Skeletal muscle tissue (tissue), 4 donors: ENCODE results near the gene UBE2V1. TPM values are rescaled to one million over a fixed set of nuclear protein-coding genes. Genes with fewer than 3 reads are reported as not detected.

Experiments used
- H3K27ac ChIP-seq: one replicate; pipeline ENCODE4 v1.7.0; 2013; ENCODE audit warnings: mild to moderate bottlenecking, low read depth, low read length, inconsistent platforms
- H3K27me3 ChIP-seq, 3 donors: one replicate each; pipeline ENCODE4 v1.7.0; 2013; ENCODE audit warnings: low read length in 3 of 3; ENCODE audit not compliant: control insufficient read depth in 3 of 3, insufficient read depth in 3 of 3
- H3K36me3 ChIP-seq, 3 donors: one replicate each; pipeline ENCODE4 v1.7.0; 2013; ENCODE audit warnings: low read length in 3 of 3; ENCODE audit not compliant: control insufficient read depth in 3 of 3, insufficient read depth in 3 of 3
- H3K4me1 ChIP-seq, 3 donors: one replicate each; pipeline ENCODE4 v1.7.0; 2013; ENCODE audit warnings: low read length in 3 of 3, mild to moderate bottlenecking in 3 of 3; ENCODE audit not compliant: control insufficient read depth in 3 of 3, insufficient read depth in 3 of 3
- H3K4me3 ChIP-seq, 3 donors: one replicate each; pipeline ENCODE4 v1.7.0; 2013; ENCODE audit warnings: low read length in 3 of 3
- H3K9ac ChIP-seq, 3 donors: one replicate each; pipeline ENCODE4 v1.7.0; 2013; ENCODE audit warnings: low read length in 3 of 3, mild to moderate bottlenecking in 3 of 3, moderate library complexity in 2 of 3, low read depth in 1 of 3
- H3K9me3 ChIP-seq, 3 donors: one replicate each; pipeline ENCODE4 v1.7.0; 2013; ENCODE audit warnings: low read length in 3 of 3; ENCODE audit not compliant: control insufficient read depth in 3 of 3
- total RNA-seq: library from RNA; depleted of rRNA; stranded (reverse); fragments of >200 nt; gene quantifications from one replicate; pipeline ENCODE4 v1.2.3, GENCODE V29; 2014
- donor health status: Osteomylitis.

Gene UBE2V1
- total RNA-seq, 1 donor from 2014 or later: 36.5 TPM

- Histone ChIP-seq H3K36me3 (no peaks in the 10 kb centered on the region), H3K27ac (no peak overlapping the region), H3K4me3 (no peak overlapping the region), H3K27me3 (peaks cover 0 to 3% (median 0%) of the 10 kb centered on the region in 3 donors), H3K4me1 (peaks cover 0 to 4% (median 0%) of the 10 kb centered on the region in 3 donors), H3K9me3 (no peaks in the 10 kb centered on the region), H3K9ac (no peak overlapping the region)
Observed at GRCh38 chr20:50061151-50062005, 51.6 kb downstream of the UBE2V1 start.

DNA sequence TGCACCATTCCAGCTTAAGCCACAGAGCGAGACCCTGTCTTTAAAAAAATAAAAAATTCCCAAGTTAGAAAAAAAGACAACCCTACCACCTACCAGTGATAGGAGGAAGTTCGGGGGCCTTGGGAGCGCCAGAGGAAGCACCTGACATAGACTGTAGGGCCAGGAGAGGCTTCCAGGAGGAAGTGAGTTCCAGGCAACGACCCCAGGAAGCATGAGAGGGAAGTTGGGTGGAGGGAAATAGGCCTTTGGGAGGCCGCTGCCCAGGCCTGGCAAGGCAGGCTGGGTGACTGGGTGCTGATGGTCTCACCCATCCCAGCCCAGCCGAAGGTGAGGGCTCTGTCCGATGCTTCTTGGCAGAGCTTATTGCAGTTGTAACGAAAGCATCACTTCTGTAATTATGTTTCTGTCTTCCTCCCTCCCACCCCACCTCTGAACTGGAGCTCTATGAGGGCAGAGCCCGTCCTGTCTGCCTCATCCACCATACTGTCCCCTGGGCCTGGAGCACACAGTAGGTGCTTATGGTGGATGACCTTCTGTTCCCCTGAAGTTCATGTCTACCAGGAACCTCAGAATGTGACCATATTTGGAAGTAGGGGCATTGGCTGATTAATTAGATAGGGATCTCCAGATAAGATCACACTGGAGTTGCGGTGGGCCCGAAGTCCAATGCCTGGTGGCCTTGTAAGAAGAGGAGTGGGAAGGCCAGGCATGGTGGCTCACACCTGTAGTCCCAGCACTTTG, 54.1 kb downstream of the UBE2V1 start:
- Histone ChIP-seq H3K36me3 (no peaks in the 10 kb centered on the region), H3K27ac (no peak overlapping the region), H3K27me3 (peaks cover 0 to 6% (median 3%) of the 10 kb centered on the region in 3 donors), H3K4me3 (no peak overlapping the region), H3K4me1 (peaks cover 0 to 7% (median 7%) of the 10 kb centered on the region in 3 donors), H3K9me3 (no peaks in the 10 kb centered on the region), H3K9ac (no peak overlapping the region)

- no peaks in the 10 kb centered on the region for H3K9me3 ChIP-seq
- H3K36me3 ChIP-seq: no peaks in the 10 kb centered on the region
- peaks cover 0 to 9% (median 7%) of the 10 kb centered on the region in 3 donors for H3K4me1 ChIP-seq
- no peak overlapping the region for H3K4me3 ChIP-seq
- no peak overlapping the region for H3K27ac ChIP-seq
- peaks cover 0 to 6% (median 3%) of the 10 kb centered on the region in 3 donors for H3K27me3 ChIP-seq
- no peak overlapping the region for H3K9ac ChIP-seq
Observed at GRCh38 chr20:50057714-50058053, 55.3 kb downstream of the UBE2V1 start.

- Histone ChIP-seq H3K9ac (no peak overlapping the region), H3K9me3 (no peaks in the 10 kb centered on the region), H3K27me3 (peaks cover 0 to 6% (median 3%) of the 10 kb centered on the region in 3 donors), H3K4me3 (no peak overlapping the region), H3K4me1 (peaks cover 0 to 9% (median 7%) of the 10 kb centered on the region in 3 donors), H3K36me3 (no peaks in the 10 kb centered on the region), H3K27ac (no peak overlapping the region)
Observed at GRCh38 chr20:50056951-50057713, 55.8 kb downstream of the UBE2V1 start.

GRCh38 chr20:50056408-50056926, 56.5 kb downstream of the UBE2V1 start:
- Histone ChIP-seq H3K4me1 (peaks cover 0 to 9% (median 7%) of the 10 kb centered on the region in 3 donors), H3K9me3 (no peaks in the 10 kb centered on the region), H3K27ac (no peak overlapping the region)

DNA sequence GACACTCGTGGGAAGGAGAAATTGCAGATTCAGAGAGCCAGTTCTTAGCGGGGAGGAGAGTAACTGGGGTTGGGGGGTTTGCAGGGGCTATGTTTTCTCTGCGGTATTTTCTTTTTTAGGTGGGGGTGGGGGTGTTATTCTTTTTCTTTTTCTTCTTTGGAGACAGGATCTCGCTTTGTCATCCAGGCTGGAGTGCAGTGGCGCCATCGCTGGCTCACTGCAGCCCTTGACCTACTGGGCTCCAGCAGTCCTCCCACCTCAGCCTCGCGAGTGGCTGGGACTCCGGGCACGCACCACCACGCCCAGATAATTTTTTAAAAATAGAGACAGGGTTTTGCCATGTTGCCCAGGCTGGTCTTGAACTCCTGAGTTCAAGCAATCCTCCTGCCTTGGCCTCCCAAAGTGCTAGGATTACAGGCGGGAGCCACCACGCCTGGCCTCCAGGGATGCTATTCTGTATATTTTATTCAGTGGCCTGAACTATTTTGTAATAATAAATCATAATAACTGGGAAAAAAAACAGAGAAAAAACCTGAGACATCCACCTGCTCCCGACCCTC, 57.3 kb downstream of the UBE2V1 start:
- Histone ChIP-seq H3K9ac (no peak overlapping the region), H3K9me3 (no peaks in the 10 kb centered on the region), H3K4me1 (peaks cover 0 to 9% (median 7%) of the 10 kb centered on the region in 3 donors), H3K27ac (no peak overlapping the region), H3K4me3 (no peak overlapping the region), H3K36me3 (no peaks in the 10 kb centered on the region), H3K27me3 (peaks cover 0 to 6% (median 3%) of the 10 kb centered on the region in 3 donors)

More at GRCh38 chr20:50056408-50056926, 56.5 kb downstream of the UBE2V1 start:
- peaks cover 0 to 6% (median 3%) of the 10 kb centered on the region in 3 donors for H3K27me3 ChIP-seq
- H3K4me3 ChIP-seq: no peak overlapping the region
- H3K36me3 ChIP-seq: no peaks in the 10 kb centered on the region
- H3K9ac ChIP-seq: no peak overlapping the region

GRCh38 chr20:50054626-50055511, 58.1 kb downstream of the UBE2V1 start:
- H3K27ac ChIP-seq: no peak overlapping the region
- peaks cover 0 to 6% (median 3%) of the 10 kb centered on the region in 3 donors for H3K27me3 ChIP-seq
- H3K4me3 ChIP-seq: peak overlapping the region in 1 of 3 donors; percentile 30
- H3K9me3 ChIP-seq: no peaks in the 10 kb centered on the region
- peak overlapping the region in 2 of 3 donors; percentile 45 to 61 for H3K9ac ChIP-seq
- no peaks in the 10 kb centered on the region for H3K36me3 ChIP-seq
- H3K4me1 ChIP-seq: peaks cover 0 to 9% (median 7%) of the 10 kb centered on the region in 3 donors

GRCh38 chr20:50054231-50054547, 58.8 kb downstream of the UBE2V1 start:
- Histone ChIP-seq H3K4me3 (no peak overlapping the region), H3K36me3 (no peaks in the 10 kb centered on the region), H3K9ac (no peak overlapping the region), H3K27ac (no peak overlapping the region), H3K9me3 (no peaks in the 10 kb centered on the region), H3K27me3 (peaks cover 0 to 6% (median 3%) of the 10 kb centered on the region in 3 donors), H3K4me1 (peaks cover 0 to 9% (median 7%) of the 10 kb centered on the region in 3 donors)
